LNCaP clone FGC (cell line): ENCODE data around the gene TFDP2.
"Not testable (repeated sequence)": the region's sequence is repeated elsewhere in the genome, so short reads cannot be mapped to it uniquely, and the experiment has no call there.

ENCODE experiments used
- DNase-seq: peaks from one replicate; pipeline ENCODE4 v3.0.0-alpha.2; 2011; ENCODE audit warnings: low read depth
- H3K4me3 ChIP-seq: 2 replicates; pipeline ENCODE4 v1.5.1; 2011; ENCODE audit warnings: mild to moderate bottlenecking, low read depth, low read length, control low read depth
- CTCF ChIP-seq: IDR thresholded peaks from 2 replicates; pipeline ENCODE4 v1.5.1; 2012; ENCODE audit warnings: mild to moderate bottlenecking; ENCODE audit not compliant: control insufficient read depth, insufficient read depth; ENCODE audit errors: extremely low read depth

Gene TFDP2

GRCh38 chr3:141930801-141931200 is 218.5 kb downstream of the TFDP2 start:
- no peak overlapping the region for H3K4me3 ChIP-seq
- TF ChIP-seq CTCF = no peak
- no peak for DNase-seq

GRCh38 chr3:141929341-141929995 is 219.9 kb downstream of the TFDP2 start:
- H3K4me3 ChIP-seq = no peak overlapping the region
- no peak for DNase-seq
- no peak for TF ChIP-seq CTCF

GRCh38 chr3:141928631-141929270 is 220.6 kb downstream of the TFDP2 start:
- DNase-seq = no peak
- no peak overlapping the region for H3K4me3 ChIP-seq
- TF ChIP-seq CTCF = no peak

GRCh38 chr3:141926929-141927328 is 222.4 kb downstream of the TFDP2 start:
- no peak for DNase-seq
- TF ChIP-seq CTCF = no peak
- no peak overlapping the region for H3K4me3 ChIP-seq

GRCh38 chr3:141925677-141926076 is 223.7 kb downstream of the TFDP2 start:
- not testable (repeated sequence) for H3K4me3 ChIP-seq, DNase-seq

- H3K4me3 ChIP-seq = no peak overlapping the region
- DNase-seq = no peak
- no peak for TF ChIP-seq CTCF
Measured at GRCh38 chr3:141921316-141921715, 228.0 kb downstream of the TFDP2 start.

- H3K4me3 ChIP-seq = no peak overlapping the region
- DNase-seq = no peak
- TF ChIP-seq CTCF = no peak
Measured at GRCh38 chr3:141920701-141921100, 228.6 kb downstream of the TFDP2 start.
